GM23338 (cell line): Measurements from ENCODE around the gene PRMT7. TPM values are rescaled to one million over a fixed set of nuclear protein-coding genes. Genes with fewer than 3 reads are reported as not detected.

ENCODE experiments used
- ATAC-seq: fragments of 200-7000 bp; cut with Tn5 transposase; 3 replicates; pipeline ENCODE4 v1.9.1; 2020
- DNase-seq: peaks from one replicate; pipeline ENCODE4 v3.0.0-alpha.2; 2015; ENCODE audit warnings: low spot score
- H2AFZ ChIP-seq: fragments of 200-600 bp; sonication (generic); 2 replicates; pipeline ENCODE4 v1.8.0; 2016; ENCODE audit warnings: antibody characterized with exemption, mild to moderate bottlenecking, moderate library complexity
- H3F3A ChIP-seq: fragments of 200-600 bp; sonication (generic); replicated peaks from 2 replicates; pipeline ENCODE4 v1.8.0; 2017; ENCODE audit warnings: antibody characterized with exemption, mixed run types, low read depth
- H3K27ac ChIP-seq: fragments of 200-600 bp; sonication (generic); 2 replicates; pipeline ENCODE4 v1.6.1; 2016; ENCODE audit warnings: low read depth
- H3K27me3 ChIP-seq: fragments of 200-600 bp; sonication (generic); 2 replicates; pipeline ENCODE4 v1.8.0; 2016; ENCODE audit warnings: mild to moderate bottlenecking, mixed run types, moderate library complexity; ENCODE audit not compliant: insufficient read depth
- H3K36me3 ChIP-seq: fragments of 200-600 bp; sonication (generic); 2 replicates; pipeline ENCODE4 v1.8.0; 2016; ENCODE audit warnings: mild to moderate bottlenecking; ENCODE audit not compliant: insufficient read depth
- H3K4me1 ChIP-seq: fragments of 200-600 bp; sonication (generic); 2 replicates; pipeline ENCODE4 v1.8.0; 2016; ENCODE audit warnings: mild to moderate bottlenecking, moderate library complexity; ENCODE audit not compliant: insufficient read depth
- H3K4me2 ChIP-seq: fragments of 200-600 bp; sonication (generic); 2 replicates; pipeline ENCODE4 v1.7.1; 2017; ENCODE audit warnings: mixed run types
- H3K4me3 ChIP-seq: fragments of 200-600 bp; sonication (generic); 2 replicates; pipeline ENCODE4 v1.6.1; 2016; ENCODE audit warnings: mixed run types
- H3K79me2 ChIP-seq: fragments of 200-600 bp; sonication (generic); replicated peaks from 2 replicates; pipeline ENCODE4 v1.8.0; 2017; ENCODE audit warnings: mild to moderate bottlenecking; ENCODE audit not compliant: insufficient read depth
- H3K9me2 ChIP-seq: fragments of 200-600 bp; sonication (generic); 2 replicates; pipeline ENCODE4 v1.8.0; 2017; ENCODE audit not compliant: insufficient read depth
- H4K20me1 ChIP-seq: fragments of 200-600 bp; sonication (generic); replicated peaks from 2 replicates; pipeline ENCODE4 v1.8.0; 2017; ENCODE audit warnings: mild to moderate bottlenecking; ENCODE audit not compliant: insufficient read depth
- H3K27ac Mint-ChIP-seq: 2 replicates; pipeline ENCODE4 v1.8.0; 2020; ENCODE audit warnings: inconsistent platforms, mild to moderate bottlenecking, moderate library complexity, mixed read lengths
- H3K27me3 Mint-ChIP-seq: 3 replicates; pipeline ENCODE4 v1.8.0; 2022; ENCODE audit warnings: low read depth, mild to moderate bottlenecking, moderate library complexity, mixed read lengths, inconsistent platforms; ENCODE audit not compliant: insufficient read depth, poor library complexity
- H3K36me3 Mint-ChIP-seq: 3 replicates; pipeline ENCODE4 v1.8.0; 2021; ENCODE audit warnings: low read depth, mild to moderate bottlenecking, inconsistent platforms, moderate library complexity, mixed read lengths
- H3K4me1 Mint-ChIP-seq: 3 replicates; pipeline ENCODE4 v1.8.0; 2020; ENCODE audit warnings: mild to moderate bottlenecking, inconsistent platforms, mixed read lengths
- H3K4me3 Mint-ChIP-seq: 3 replicates; pipeline ENCODE4 v1.8.0; 2021; ENCODE audit warnings: moderate library complexity, mild to moderate bottlenecking, inconsistent platforms, mixed read lengths
- H3K9me3 Mint-ChIP-seq: 3 replicates; pipeline ENCODE4 v1.8.0; 2020; ENCODE audit warnings: moderate library complexity, mild to moderate bottlenecking, inconsistent platforms, mixed read lengths
- EZH2 ChIP-seq: fragments of 200-600 bp; sonication (generic); IDR thresholded peaks from one replicate; pipeline ENCODE4 v1.8.0; 2017; ENCODE audit warnings: antibody characterized with exemption, mild to moderate bottlenecking, low read depth; ENCODE audit not compliant: unreplicated experiment
- EZH2phosphoT487 ChIP-seq: fragments of 200-600 bp; sonication (generic); IDR thresholded peaks from one replicate; pipeline ENCODE4 v1.8.1; 2018; ENCODE audit warnings: antibody characterized with exemption; ENCODE audit not compliant: unreplicated experiment
- NANOG ChIP-seq: IDR thresholded peaks from 2 replicates; pipeline ENCODE4 v1.6.1; 2016; ENCODE audit warnings: antibody characterized with exemption, borderline replicate concordance
- POLR2AphosphoS5 ChIP-seq: IDR thresholded peaks from 2 replicates; pipeline ENCODE4 v1.6.1; 2016; ENCODE audit warnings: antibody characterized with exemption, low read depth
- REST ChIP-seq: IDR thresholded peaks from one replicate; pipeline ENCODE4 v1.6.1; 2018; ENCODE audit warnings: antibody characterized with exemption; ENCODE audit not compliant: unreplicated experiment
- STAT1 ChIP-seq: IDR thresholded peaks from one replicate; pipeline ENCODE4 v1.6.1; 2016; ENCODE audit warnings: antibody characterized with exemption; ENCODE audit not compliant: unreplicated experiment
- ZNF114 ChIP-seq: fragments of 250-450 bp; sonication (Bioruptor Pico); IDR thresholded peaks from 2 replicates; pipeline ENCODE4 v1.5.0; 2020; ENCODE audit warnings: mild to moderate bottlenecking, moderate library complexity
- ZNF331 ChIP-seq: fragments of 250-450 bp; sonication (Bioruptor Pico); IDR thresholded peaks from 2 replicates; pipeline ENCODE4 v1.5.0; 2020; ENCODE audit warnings: low read depth, mild to moderate bottlenecking, moderate library complexity
- polyA plus RNA-seq: library from polyadenylated mRNA; unstranded; fragments of >200 nt; fragmentation: Nextera tagmentation; extraction: Ambion mirVana; gene quantifications from 2 replicates; pipeline ENCODE4 v1.2.1, GENCODE V29; 2016
- total RNA-seq: library from RNA; depleted of rRNA; stranded (reverse); fragments of >200 nt; shearing (Covaris generic); gene quantifications from 2 replicates; pipeline ENCODE4 v1.2.3, GENCODE V29; 2014
- TF ChIP-seq, protein P1 (sequence below), 2 experiments: fragments of 200-600 bp in 1 of 2; sonication (generic) in 1 of 2; conservative IDR thresholded peaks; 2 replicates each; pipeline versions ENCODE4 v1.5.1 to v1.6.1; 2016 to 2017; ENCODE audit warnings: antibody characterized with exemption in 2 of 2, low read depth in 2 of 2, mild to moderate bottlenecking in 2 of 2, moderate library complexity in 1 of 2

PRMT7 gene
- total and polyA plus RNA-seq, 2 experiments from 2014 or later, result 20.2 to 65.3 TPM

DNA sequence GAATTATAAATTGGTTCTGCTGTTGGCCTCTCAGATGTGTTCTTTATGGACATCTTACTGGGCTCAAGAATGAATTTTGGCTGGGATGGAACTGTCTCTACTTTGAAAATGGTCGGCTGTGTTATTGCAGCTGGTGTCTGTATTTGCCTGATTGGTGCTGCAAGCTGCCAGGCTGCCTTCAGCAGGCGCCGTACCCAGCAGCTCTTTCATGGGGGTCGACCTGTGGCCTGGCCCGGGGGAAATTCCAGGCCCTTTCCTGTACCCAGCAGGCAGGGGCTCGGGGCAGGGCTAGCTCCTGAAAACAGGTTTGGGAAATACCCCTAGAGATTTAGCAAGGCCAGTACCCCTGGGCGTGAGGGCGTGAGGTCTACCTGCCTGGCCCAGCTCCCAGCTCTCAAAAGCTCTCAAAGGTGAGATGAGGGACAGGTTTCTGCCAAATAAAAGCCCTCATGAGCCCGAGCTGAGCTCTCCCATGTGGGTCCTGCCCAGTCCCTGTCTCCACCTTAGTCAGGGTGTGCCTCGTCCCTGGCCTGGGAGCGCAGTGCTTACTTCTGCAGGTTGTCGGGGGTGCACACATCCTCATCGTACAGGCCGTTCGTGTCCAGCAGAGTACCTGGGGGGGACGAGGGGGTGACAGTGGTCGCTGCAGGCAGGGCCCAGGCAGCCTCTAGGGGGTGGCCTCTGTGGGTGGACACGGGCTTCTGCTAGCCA lies 52.3 kb downstream of the PRMT7 start:
- Histone ChIP-seq H3F3A (no peaks in the 10 kb centered on the region), H3K4me1 (no peaks in the 10 kb centered on the region), H3K27me3 (no peaks in the 10 kb centered on the region), H2AFZ (no peak overlapping the region), H3K27ac (no peak overlapping the region), H3K36me3 (no peaks in the 10 kb centered on the region), H3K79me2 (no peaks in the 10 kb centered on the region), H3K4me2 (no peak overlapping the region), H3K9me2 (no peaks in the 10 kb centered on the region), H3K4me3 (no peak overlapping the region), H4K20me1 (no peaks in the 10 kb centered on the region; the same call in 1 of the 2 replicates)
- TF ChIP-seq REST (no peak), EZH2 (no peak), ZNF114 (CRISPR knock-in tag) (no peak), ZNF331 (CRISPR knock-in tag) (no peak), POLR2AphosphoS5 (no peak), EZH2phosphoT487 (no peak), NANOG (no peak), STAT1 (no peak)
- TF ChIP-seq, protein P1, sequence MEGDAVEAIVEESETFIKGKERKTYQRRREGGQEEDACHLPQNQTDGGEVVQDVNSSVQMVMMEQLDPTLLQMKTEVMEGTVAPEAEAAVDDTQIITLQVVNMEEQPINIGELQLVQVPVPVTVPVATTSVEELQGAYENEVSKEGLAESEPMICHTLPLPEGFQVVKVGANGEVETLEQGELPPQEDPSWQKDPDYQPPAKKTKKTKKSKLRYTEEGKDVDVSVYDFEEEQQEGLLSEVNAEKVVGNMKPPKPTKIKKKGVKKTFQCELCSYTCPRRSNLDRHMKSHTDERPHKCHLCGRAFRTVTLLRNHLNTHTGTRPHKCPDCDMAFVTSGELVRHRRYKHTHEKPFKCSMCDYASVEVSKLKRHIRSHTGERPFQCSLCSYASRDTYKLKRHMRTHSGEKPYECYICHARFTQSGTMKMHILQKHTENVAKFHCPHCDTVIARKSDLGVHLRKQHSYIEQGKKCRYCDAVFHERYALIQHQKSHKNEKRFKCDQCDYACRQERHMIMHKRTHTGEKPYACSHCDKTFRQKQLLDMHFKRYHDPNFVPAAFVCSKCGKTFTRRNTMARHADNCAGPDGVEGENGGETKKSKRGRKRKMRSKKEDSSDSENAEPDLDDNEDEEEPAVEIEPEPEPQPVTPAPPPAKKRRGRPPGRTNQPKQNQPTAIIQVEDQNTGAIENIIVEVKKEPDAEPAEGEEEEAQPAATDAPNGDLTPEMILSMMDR (conservative IDR thresholded peaks at IDR 0.05; ENCODE audit: low read depth in 2 of 2), result no peak
- Mint-ChIP-seq H3K27ac (no peak overlapping the region), H3K9me3 (no peaks in the 10 kb centered on the region), H3K4me1 (peaks cover 31% of the 10 kb centered on the region), H3K27me3 (peaks cover 12% of the 10 kb centered on the region), H3K36me3 (peaks cover 8% of the 10 kb centered on the region; the same call in 2 of the 3 replicates), H3K4me3 (no peak overlapping the region)
- peak; percentile 6 for ATAC-seq
- no peak for DNase-seq
